ENCODE measurements around the gene CDK13.
"Not testable (repeated sequence)": the region's sequence is repeated elsewhere in the genome, so short reads cannot be mapped to it uniquely, and the experiment has no call there.

CDK13 gene

DNA sequence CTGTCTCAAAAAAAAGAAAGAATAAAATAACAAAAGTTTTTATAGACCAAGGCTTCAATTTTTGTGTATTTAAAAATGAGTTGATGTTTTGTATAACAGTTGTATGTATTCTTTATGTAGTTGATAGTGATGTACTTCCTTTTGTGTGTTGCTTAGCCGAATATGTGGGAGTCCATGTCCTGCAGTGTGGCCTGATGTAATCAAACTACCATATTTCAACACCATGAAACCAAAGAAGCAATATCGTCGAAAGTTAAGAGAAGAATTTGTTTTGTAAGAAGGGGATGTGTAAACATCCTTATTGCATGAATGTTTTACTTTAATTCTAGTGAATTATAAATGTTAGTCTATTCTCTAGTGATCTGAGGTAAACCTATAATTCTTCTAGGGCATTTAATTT is 127.8 kb downstream of the CDK13 start:
- no peak for TF ChIP-seq ZNF274 (IDR thresholded peaks at IDR 0.05; ENCODE audit: low read depth, low read length)
- no peak overlapping the region for H3K4me3 ChIP-seq (ENCODE audit: low read length)

DNA sequence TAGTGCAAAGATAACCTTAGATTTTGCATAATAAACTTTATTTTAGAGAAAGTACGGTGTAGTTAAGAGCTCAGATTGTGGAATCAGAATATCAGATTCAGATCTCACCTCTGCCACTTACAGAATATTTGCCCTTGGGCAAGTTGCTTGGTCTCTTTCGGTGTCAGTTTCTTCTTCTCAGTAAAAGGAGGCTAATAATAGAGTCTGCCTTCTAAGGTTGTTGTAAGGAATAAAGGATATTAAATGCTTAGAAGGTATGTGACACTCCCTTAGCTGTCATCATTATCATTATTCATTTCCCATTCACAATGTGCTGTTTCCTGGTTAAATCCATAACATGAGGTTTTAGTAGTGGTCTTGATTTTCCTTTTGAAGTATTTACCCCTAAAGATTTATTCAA is 142.1 kb downstream of the CDK13 start:
- H3K4me3 ChIP-seq (ENCODE audit: low read length) = no peak overlapping the region
- TF ChIP-seq ZNF274 (IDR thresholded peaks at IDR 0.05; ENCODE audit: low read depth, low read length) = no peak

DNA sequence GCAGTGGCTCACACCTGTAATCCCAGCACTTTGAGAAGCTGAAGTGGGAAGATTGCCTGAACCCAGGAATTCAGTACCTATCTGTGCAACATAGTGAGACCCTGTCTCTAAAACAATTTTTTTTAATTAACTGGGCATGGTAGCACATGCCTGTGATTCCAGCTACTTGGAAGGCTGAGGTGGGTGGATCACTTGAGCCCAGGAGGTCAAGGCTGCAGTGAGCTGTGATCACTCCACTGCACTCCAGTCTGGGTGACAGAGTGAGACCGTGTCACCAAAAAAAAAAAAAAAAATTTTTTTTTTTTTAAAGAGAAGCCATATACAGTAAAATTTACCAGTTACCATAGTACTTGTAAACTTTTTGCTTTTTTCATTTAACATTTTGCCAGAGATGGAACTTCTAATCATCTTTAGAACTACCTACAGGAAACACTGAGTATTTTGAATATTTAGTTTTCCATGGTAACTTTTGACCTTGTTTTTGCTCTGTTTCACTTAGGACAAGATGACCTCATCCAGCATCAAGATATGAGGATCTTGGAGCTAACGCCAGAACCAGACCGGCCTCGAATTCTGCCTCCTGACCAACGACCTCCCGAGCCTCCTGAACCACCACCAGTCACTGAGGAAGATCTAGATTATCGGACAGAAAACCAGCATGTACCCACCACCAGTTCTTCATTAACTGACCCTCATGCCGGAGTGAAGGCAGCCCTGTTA is 143.7 kb downstream of the CDK13 start:
- H3K4me3 ChIP-seq (ENCODE audit: low read length) = no peak overlapping the region
- TF ChIP-seq ZNF274 (IDR thresholded peaks at IDR 0.05; ENCODE audit: low read depth, low read length) = no peak

DNA sequence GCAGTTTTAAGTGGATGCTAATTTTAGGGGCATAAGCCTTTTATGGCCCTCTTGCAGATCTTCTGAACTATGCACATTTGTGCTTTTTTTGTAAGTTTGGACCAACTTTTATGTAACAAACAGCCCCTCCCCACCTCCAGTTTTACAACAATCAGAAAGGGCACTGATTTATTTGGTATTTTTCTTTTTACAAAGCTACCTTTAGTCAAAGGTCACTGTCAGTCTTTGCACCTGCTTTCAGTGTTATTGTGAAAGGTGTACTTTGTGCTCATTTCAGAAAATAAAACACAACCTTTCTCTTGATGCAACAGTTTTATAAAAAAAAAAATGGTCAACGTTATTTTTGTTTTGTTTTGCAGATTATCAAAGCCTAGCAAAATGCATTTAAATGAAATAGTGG is 145.2 kb downstream of the CDK13 start:
- TF ChIP-seq ZNF274 (IDR thresholded peaks at IDR 0.05; ENCODE audit: low read depth, low read length) = no peak
- no peak overlapping the region for H3K4me3 ChIP-seq (ENCODE audit: low read length)

DNA sequence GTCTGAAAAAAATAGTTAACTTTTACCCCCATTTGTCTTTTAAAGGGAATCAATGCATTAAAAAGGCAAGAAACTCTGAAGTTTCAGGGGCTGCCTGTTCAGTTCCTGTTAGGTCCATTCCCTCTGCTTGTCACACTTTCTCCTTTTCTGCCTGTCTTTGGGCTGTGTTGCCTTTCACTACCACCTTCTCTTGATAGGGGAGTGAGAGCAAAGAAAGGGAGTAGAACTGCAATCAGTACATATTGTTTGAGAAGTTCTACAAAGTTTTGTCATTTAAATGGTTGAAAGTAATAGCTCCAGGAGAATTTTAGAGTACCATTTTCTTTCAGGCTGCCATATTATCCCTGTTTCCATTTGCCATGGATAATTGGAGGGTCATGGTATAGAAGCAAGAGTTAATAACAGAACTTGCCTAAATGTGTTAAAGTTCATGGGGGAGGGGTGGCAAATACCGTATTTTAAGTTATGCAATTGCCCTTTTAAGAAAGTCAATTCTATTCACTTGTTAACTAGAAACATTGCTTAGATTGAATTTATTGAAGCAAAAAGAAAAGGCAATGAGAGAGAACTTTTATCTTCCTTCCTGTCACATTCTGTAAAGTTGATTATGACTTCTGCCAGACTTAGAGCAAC is 145.8 kb downstream of the CDK13 start:
- H3K4me3 ChIP-seq (ENCODE audit: low read length) = no peak overlapping the region
- TF ChIP-seq ZNF274 (IDR thresholded peaks at IDR 0.05; ENCODE audit: low read depth, low read length) = no peak

DNA sequence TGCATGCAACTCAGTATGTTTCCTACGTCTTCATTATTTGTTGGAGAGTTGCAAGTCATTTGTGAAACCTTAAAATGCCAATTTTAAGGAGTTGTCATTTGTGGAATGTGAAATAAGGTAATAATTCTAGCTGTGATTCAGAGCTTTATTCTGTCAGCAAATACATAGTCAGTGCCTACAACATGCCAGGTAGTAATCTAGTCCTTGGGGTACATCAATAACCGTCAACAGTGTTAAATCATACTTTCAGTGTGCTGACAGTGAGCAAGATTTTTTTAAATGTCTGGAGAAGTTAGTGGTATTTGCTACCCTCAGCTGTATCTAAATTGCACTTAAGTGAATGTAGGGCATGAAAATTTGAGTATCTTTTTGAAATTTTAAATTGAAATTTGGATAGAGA is 147.7 kb downstream of the CDK13 start:
- H3K4me3 ChIP-seq (ENCODE audit: low read length) = no peak overlapping the region
- TF ChIP-seq ZNF274 (IDR thresholded peaks at IDR 0.05; ENCODE audit: low read depth, low read length) = no peak

DNA sequence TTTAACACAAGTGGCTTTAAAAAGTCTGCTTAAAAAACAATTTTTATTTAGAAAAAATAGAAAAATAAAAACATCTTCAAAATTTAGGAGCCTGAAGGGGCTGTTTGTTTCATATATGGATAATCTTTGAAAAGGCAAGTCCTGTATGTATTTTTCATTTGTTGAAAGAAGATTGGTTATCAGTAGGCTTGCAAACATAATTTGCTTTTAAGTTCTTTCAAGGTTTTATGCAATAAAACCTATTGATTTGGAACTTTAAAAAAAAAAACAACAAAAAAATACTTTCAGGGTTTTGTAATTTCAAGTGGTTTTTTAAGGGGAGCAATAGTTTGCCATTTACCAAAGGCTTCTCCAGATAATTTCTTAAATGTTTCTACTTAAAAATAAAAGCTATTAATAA is 148.8 kb downstream of the CDK13 start:
- no peak overlapping the region for H3K4me3 ChIP-seq (ENCODE audit: low read length)
- TF ChIP-seq ZNF274 (IDR thresholded peaks at IDR 0.05; ENCODE audit: low read depth, low read length) = no peak

DNA sequence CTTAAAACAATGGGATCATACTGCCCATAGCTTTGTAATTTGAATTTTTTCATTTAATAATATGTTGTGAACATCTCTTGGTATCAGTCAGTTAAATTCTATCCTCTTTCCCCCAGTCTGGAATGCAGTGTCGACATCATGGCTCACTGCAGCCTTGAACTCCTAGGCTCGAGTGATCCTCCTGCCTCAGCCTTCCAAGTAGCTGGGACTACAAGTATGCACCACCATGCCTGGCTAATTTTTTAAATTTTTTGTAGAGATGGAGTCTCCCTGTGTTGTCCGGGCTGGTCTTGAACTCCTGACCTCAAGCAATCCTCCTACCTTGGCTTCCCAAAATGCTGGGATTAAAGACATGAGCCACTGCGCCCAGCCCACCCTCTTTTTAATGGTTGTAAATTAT is 149.8 kb downstream of the CDK13 start:
- TF ChIP-seq ZNF274 (IDR thresholded peaks at IDR 0.05; ENCODE audit: low read depth, low read length) = no peak
- no peak overlapping the region for H3K4me3 ChIP-seq (ENCODE audit: low read length)

DNA sequence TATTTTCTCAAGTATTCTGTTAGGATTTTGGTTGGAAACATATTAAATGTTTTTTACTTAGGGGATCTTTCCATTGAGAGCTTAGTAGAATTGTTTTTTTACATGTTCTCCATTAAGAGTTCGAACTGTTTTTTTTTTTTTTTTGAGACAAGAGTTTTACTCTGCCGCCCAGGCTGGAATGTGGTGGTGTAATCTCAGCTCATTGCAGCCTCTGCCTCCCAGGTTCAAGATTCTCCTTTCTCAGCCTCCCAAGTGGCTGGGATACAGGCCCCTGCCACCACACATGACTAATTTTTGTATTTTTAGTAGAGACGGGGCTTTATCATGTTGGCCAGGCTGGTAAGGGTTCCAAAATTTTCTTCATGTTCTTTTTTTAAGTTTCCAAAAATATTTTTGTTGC is 151.1 kb downstream of the CDK13 start:
- no peak for TF ChIP-seq ZNF274 (IDR thresholded peaks at IDR 0.05; ENCODE audit: low read depth, low read length)
- H3K4me3 ChIP-seq (ENCODE audit: low read length) = no peak overlapping the region

DNA sequence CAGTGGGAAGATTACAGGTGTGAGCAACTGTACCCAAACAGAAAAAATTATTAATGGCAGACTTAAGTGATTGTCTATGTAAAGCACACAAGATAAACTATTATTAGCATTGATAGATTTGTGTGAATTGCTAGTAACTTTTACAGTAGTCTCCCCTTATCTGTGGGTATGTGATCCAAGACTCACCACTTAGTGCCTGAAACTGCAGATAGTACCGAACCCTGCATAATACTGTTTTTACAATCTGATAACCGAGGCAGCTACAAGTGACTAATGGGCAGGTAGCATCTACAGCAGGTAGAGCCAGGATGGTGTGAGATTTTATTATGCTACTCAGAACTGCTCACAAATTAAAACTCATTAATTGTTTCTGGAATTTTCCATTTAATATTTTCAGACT is 152.8 kb downstream of the CDK13 start:
- no peak overlapping the region for H3K4me3 ChIP-seq (ENCODE audit: low read length)
- no peak for TF ChIP-seq ZNF274 (IDR thresholded peaks at IDR 0.05; ENCODE audit: low read depth, low read length)

DNA sequence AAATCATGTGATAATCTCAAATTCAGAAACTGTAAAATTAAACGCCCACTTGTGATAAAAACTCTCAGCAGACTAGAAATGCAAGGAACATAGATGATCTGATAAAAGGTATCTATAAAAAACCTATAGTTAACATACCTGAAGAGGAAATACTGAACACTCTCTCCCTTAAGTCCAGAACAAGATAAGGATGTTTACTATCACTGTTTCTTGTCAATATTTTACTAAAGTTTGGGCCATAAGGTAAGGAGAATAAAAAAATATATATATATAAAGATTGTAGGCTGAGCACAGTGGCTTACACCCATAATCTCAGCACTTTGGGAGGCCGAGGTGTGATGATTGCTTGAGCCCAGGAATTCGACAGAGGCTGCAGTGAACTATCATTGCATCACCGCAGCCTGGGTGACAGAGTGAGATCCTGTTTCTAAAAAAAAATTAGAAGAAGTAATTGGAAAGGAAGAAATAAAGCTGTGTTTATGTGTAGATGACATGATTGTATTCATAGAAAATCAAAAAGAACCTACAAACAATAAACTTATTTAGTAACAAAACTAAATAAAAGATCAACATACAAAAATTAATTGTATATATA is 155.9 kb downstream of the CDK13 start:
- no peak for TF ChIP-seq ZNF274 (IDR thresholded peaks at IDR 0.05; ENCODE audit: low read depth, low read length)
- no peak overlapping the region for H3K4me3 ChIP-seq (ENCODE audit: low read length)

DNA sequence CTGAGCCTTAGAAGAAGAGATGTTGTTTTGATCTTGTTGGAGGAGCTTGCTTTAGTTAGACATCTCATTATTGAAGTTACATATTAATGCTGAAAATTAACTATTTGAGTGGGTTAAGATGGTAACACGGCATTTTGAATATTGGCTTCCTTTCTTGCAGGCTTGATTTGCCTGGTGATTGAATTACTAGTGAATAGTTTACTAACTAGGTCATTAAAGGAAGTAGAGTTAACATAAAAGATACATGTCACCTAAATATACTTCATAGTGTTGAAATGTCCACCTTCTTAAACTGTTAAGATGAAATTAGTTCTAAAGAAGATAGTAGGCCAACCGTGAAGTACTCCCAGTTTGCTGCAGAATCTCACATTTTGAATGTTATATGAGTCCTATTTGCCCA is 165.9 kb downstream of the CDK13 start:
- TF ChIP-seq ZNF274 (IDR thresholded peaks at IDR 0.05; ENCODE audit: low read depth, low read length) = no peak
- H3K4me3 ChIP-seq (ENCODE audit: low read length) = no peak overlapping the region

DNA sequence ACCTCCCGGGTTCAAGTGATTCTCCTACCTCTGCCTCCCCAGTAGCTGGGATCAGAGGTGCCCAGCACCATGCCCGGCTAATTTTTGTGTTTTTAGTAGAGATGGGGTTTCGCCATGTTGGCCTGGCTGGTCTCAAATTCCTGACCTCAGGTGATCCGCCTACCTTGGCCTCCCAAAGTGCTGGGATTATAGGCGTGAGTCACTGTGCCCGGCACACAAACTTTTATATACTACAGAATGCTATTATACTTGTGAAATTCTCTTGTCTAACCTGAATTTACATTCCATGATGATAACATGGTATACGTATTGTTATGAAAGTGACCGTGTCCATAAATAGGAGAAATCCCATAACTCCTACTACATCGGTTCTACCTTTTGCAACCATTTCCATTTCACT is 167.1 kb downstream of the CDK13 start:
- not testable (repeated sequence) for H3K4me3 ChIP-seq (ENCODE audit: low read length)

DNA sequence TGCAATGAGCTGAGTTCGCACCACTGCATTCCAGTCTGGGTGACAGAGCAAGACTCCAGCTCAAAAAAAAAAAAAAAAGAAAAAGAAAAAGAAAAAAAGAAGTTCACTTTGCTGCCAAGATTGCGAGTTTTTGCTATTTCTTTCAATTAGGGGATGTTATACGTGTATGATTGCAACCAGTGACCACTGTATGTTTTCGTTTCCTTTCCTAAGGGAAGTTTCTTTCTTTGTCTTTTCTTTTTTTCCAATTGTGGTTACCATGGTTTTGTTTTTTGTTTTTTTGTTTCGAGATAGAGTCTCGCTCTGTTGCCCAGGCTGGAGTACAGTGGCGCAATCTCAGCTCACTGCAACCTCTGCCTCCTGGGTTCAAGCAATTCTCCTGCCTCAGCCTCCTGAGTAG is 168.1 kb downstream of the CDK13 start:
- H3K4me3 ChIP-seq (ENCODE audit: low read length) = not testable (repeated sequence)

DNA sequence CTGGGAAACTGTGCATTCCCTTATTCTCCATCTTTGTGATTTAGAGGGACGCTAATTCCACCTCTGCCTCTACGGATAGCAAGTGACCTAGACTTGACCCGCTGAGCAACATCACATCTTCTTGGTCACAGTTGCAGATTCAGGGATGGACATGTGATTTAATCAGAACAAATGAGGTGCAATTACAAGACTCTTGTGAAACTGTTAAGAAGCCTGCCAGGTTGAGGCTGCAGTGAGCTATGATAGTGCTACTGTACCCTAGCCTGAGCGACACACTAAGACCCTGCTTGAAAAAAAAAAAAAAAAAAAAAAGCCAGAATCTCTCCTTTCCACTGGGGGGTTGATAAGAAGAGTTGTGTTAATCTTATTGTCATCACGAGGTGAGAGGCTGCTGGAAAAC is 170.0 kb downstream of the CDK13 start:
- no peak for TF ChIP-seq ZNF274 (IDR thresholded peaks at IDR 0.05; ENCODE audit: low read depth, low read length)
- H3K4me3 ChIP-seq (ENCODE audit: low read length) = no peak overlapping the region

DNA sequence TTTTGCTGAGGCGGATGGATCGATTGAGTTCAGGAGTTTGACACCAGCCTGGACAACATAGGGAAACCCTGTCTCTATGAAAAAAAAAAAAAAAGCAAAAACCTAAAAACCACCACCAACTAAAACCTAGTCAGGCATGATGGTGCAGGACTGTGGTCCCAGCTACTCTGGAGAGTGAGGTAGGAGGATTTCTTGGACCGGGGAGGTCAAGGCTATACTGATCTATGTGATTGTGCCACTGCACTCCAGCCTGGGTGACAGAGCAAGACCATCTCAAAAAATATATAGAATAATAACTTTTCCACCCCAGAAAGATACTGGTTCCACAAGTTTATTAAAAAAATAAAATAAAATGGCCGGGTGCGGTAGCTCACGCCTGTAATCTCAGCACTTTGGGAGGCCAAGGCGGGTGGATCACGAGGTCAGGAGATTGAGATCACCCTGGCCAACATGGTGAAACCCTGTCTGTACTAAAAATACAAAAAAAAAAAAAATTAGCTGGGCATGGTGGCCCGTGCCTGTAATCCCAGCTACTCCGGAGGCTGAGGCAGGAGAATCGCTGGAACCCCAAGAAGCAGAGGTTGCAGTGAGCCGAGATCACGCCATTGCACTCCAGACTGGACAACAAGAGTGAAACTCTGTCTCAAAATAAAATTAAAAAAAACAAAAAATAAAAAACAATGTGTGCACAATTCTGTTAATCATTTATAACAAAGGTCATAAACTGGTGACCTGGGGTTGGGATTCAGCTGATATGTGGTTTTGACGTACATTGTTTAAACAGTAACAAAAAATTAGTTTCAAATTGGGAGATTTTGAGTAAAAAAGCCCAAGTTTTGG is 172.3 kb downstream of the CDK13 start:
- H3K4me3 ChIP-seq (ENCODE audit: low read length) = not testable (repeated sequence)
